ENCODE results near the gene WNK1. TPM values are rescaled to one million over a fixed set of nuclear protein-coding genes. Genes with fewer than 3 reads are reported as not detected.

WNK1 gene
- total and polyA plus RNA-seq, 2 of the 8 experiments (the other 6 are each of a cell fraction or from before 2014, with no cell fraction given) = 88.2 to 157 TPM

DNA sequence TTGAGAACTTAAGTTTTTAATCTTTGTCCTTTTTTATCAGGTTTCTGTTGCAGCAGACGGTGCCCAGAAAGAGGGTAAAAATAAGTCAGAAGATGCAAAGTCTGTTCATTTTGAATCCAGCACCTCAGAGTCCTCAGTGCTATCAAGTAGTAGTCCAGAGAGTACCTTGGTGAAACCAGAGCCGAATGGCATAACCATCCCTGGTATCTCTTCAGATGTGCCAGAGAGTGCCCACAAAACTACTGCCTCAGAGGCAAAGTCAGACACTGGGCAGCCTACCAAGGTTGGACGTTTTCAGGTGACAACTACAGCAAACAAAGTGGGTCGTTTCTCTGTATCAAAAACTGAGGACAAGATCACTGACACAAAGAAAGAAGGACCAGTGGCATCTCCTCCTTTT is 143.7 kb downstream of the WNK1 start:
- Histone ChIP-seq H3K4me3 (ENCODE audit: extremely low read depth in 1 of 4, insufficient read depth in 2 of 4, low read depth in 3 of 4, low read length in 4 of 4) (no peak overlapping the region), H3K4me2 (ENCODE audit: insufficient read depth in 1 of 2, low read depth in 2 of 2, low read length in 2 of 2) (no peak overlapping the region), H2BK120ac (replicated peaks; ENCODE audit: low read depth, low read length) (no peak overlapping the region), H3K9me3 (ENCODE audit: insufficient read depth in 2 of 2, low read depth in 1 of 2, low read length in 1 of 2) (no peaks in the 10 kb centered on the region), H3K14ac (ENCODE audit: insufficient read length) (no peak overlapping the region), H2BK15ac (ENCODE audit: low read length) (no peak overlapping the region), H2BK20ac (ENCODE audit: low read length) (no peak overlapping the region), H3K79me2 (ENCODE audit: control insufficient read depth in 1 of 2, insufficient read depth in 2 of 2, low read length in 2 of 2) (no peaks in the 10 kb centered on the region), H3K4ac (replicated peaks; ENCODE audit: insufficient read length, low read depth, low read length) (no peak overlapping the region), H4K20me1 (replicated peaks in 1 of 2; ENCODE audit: control insufficient read depth in 1 of 2, insufficient read depth in 2 of 2, low read length in 2 of 2) (peaks cover 1 to 2% of the 10 kb centered on the region in 2 experiments), H3K27me3 (replicated peaks in 1 of 4; ENCODE audit: control insufficient read depth in 3 of 4, extremely low read depth in 1 of 4, insufficient read depth in 3 of 4, low read length in 3 of 4) (no peaks in the 10 kb centered on the region), H4K91ac (replicated peaks; ENCODE audit: insufficient read length, low read length) (no peak overlapping the region), H3K79me1 (ENCODE audit: low read depth, low read length) (no peaks in the 10 kb centered on the region), H3K4me1 (replicated peaks in 1 of 4; ENCODE audit: control insufficient read depth in 3 of 4, insufficient read depth in 4 of 4, low read length in 3 of 4) (no peaks in the 10 kb centered on the region), H2AFZ (ENCODE audit: low read length) (no peak overlapping the region), H3K56ac (replicated peaks; ENCODE audit: insufficient read length, low read depth, low read length) (no peak overlapping the region), H3K9ac (replicated peaks in 1 of 4; ENCODE audit: extremely low read depth in 1 of 4, low read depth in 3 of 4, low read length in 3 of 4) (no peak overlapping the region), H2AK5ac (ENCODE audit: low read depth, low read length) (no peak overlapping the region), H3K23ac (ENCODE audit: insufficient read length) (no peak overlapping the region), H4K5ac (ENCODE audit: insufficient read length, low read depth, low read length) (no peak overlapping the region), H4K8ac (ENCODE audit: extremely low read depth, insufficient read depth, low read length) (no peak overlapping the region), H3K36me3 (ENCODE audit: control insufficient read depth in 2 of 4, insufficient read depth in 4 of 4, low read length in 3 of 4) (peaks cover 12 to 60% (median 30%) of the 10 kb centered on the region in 4 experiments; a peak in 7 of 8 replicates), H3K23me2 (ENCODE audit: low read depth, low read length) (no peaks in the 10 kb centered on the region), H2BK5ac (ENCODE audit: low read depth, low read length) (no peak overlapping the region), H3K27ac (ENCODE audit: low read depth, low read length) (no peak overlapping the region), H2BK12ac (ENCODE audit: low read depth, low read length) (no peak overlapping the region), H3K18ac (ENCODE audit: extremely low read depth, low read length) (no peak overlapping the region)
- 87% methylated on average over 4 of the region's 4 CpGs; no CpG with 5 or more reads in 1 of the 2 experiments for WGBS, 2 experiments (ENCODE audit: extremely low coverage in 1 of 2, insufficient coverage in 1 of 2, insufficient read length in 1 of 2, insufficient replicate concordance in 2 of 2, low coverage in 1 of 2, low lambda C conversion rate in 2 of 2, missing lambda C conversion rate in 1 of 2)
- CTCF ChIA-PET (ENCODE audit: partially characterized antibody) = interaction anchor here (0.8 to 1.7 kb wide), 2 partner anchors 17 to 35 kb away, joined by 3 to 5 read pairs; no protein-coding TSS in a partner anchor
- FAIRE-seq (no peak), DNase-seq (ENCODE audit: low read depth in 1 of 2, low spot score in 2 of 2) (no peak)
- TF ChIP-seq YY1 (IDR thresholded peaks at IDR 0.05; ENCODE audit: low read depth, low read length) (no peak), SIRT6 (IDR thresholded peaks at IDR 0.05; ENCODE audit: low read length) (no peak), SP4 (IDR thresholded peaks at IDR 0.05; ENCODE audit: low read length) (no peak), RFX5 (IDR thresholded peaks at IDR 0.05; ENCODE audit: borderline replicate concordance, low read depth, low read length) (no peak), ASH2L (IDR thresholded peaks at IDR 0.05; ENCODE audit: low read length) (no peak), CEBPB (IDR thresholded peaks at IDR 0.05; ENCODE audit: low read depth, low read length) (no peak), EZH2 (IDR thresholded peaks at IDR 0.05; ENCODE audit: low read depth, low read length, severe bottlenecking) (no peak), BACH1 (IDR thresholded peaks at IDR 0.05; ENCODE audit: low read length) (no peak), TEAD4 (IDR thresholded peaks at IDR 0.05; ENCODE audit: low read depth, low read length) (no peak), POLR2AphosphoS5 (IDR thresholded peaks at IDR 0.05; ENCODE audit: low read depth, low read length) (no peak), SIN3A (conservative IDR thresholded peaks at IDR 0.05 in 1 of 2, IDR thresholded peaks at IDR 0.05 in 1 of 2; ENCODE audit: low read depth in 1 of 2, low read length in 2 of 2) (no peak), NRF1 (IDR thresholded peaks at IDR 0.05; ENCODE audit: low read depth, low read length) (no peak)
- TF ChIP-seq, protein P1, sequence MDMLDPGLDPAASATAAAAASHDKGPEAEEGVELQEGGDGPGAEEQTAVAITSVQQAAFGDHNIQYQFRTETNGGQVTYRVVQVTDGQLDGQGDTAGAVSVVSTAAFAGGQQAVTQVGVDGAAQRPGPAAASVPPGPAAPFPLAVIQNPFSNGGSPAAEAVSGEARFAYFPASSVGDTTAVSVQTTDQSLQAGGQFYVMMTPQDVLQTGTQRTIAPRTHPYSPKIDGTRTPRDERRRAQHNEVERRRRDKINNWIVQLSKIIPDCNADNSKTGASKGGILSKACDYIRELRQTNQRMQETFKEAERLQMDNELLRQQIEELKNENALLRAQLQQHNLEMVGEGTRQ (IDR thresholded peaks at IDR 0.05; ENCODE audit: low read length) = no peak
- POLR2A ChIA-PET (ENCODE audit: partially characterized antibody) = no interaction called here

All from H1 (cell line).